HepG2 (cell line): ENCODE results near the gene TBC1D32. TPM values are rescaled to one million over a fixed set of nuclear protein-coding genes. Genes with fewer than 3 reads are reported as not detected.
A peak's percentile ranks its signal among the peaks of the same experiment; 100 is the strongest.

Experiments
- ATF2 ChIP-seq: sonication (generic); formaldehyde crosslinking; IDR thresholded peaks from 2 replicates; pipeline ENCODE4 v1.4.0; 2020; ENCODE audit warnings: missing genetic modification reagents
- CSRNP1 ChIP-seq: sonication (generic); formaldehyde crosslinking; IDR thresholded peaks from 2 replicates; pipeline ENCODE4 v1.8.1; 2023; ENCODE audit warnings: mild to moderate bottlenecking, missing genetic modification reagents
- DZIP1 ChIP-seq: sonication (generic); formaldehyde crosslinking; IDR thresholded peaks from 2 replicates; pipeline ENCODE4 v1.5.0; 2020; ENCODE audit warnings: mild to moderate bottlenecking, missing genetic modification reagents
- HDAC6 ChIP-seq: fragments of 200-600 bp; sonication (generic); IDR thresholded peaks from 2 replicates; pipeline ENCODE4 v1.7.0; 2017; ENCODE audit warnings: mild to moderate bottlenecking, antibody characterized with exemption, low read length, low read depth
- KLF11 ChIP-seq: IDR thresholded peaks from 2 replicates; pipeline ENCODE4 v1.6.1; 2016; ENCODE audit warnings: missing compliant biosample characterization
- MLLT10 ChIP-seq: sonication (generic); formaldehyde crosslinking; IDR thresholded peaks from 2 replicates; pipeline ENCODE4 v1.4.0; 2020; ENCODE audit warnings: missing genetic modification reagents
- RNF2 ChIP-seq: fragments of 450-650 bp; conservative IDR thresholded peaks from 2 replicates; pipeline ENCODE4 v1.6.1; 2016; ENCODE audit warnings: low read depth
- THYN1 ChIP-seq: sonication (generic); formaldehyde crosslinking; IDR thresholded peaks from 2 replicates; pipeline ENCODE4 v1.8.1; 2023; ENCODE audit warnings: low read depth, mild to moderate bottlenecking, moderate library complexity, missing genetic modification reagents, borderline replicate concordance
- ZNF20 ChIP-seq: sonication (generic); formaldehyde crosslinking; IDR thresholded peaks from 2 replicates; pipeline ENCODE4 v1.4.0; 2020; ENCODE audit warnings: mild to moderate bottlenecking, moderate library complexity, missing genetic modification reagents
- ZNF333 ChIP-seq: sonication (generic); formaldehyde crosslinking; IDR thresholded peaks from 2 replicates; pipeline ENCODE4 v1.4.0; 2020; ENCODE audit warnings: mild to moderate bottlenecking, missing genetic modification reagents, borderline replicate concordance
- ZNF382 ChIP-seq: sonication (generic); formaldehyde crosslinking; IDR thresholded peaks from 2 replicates; pipeline ENCODE4 v1.5.0; 2020; ENCODE audit warnings: missing genetic modification reagents, mild to moderate bottlenecking, borderline replicate concordance
- ZNF598 ChIP-seq: sonication (generic); formaldehyde crosslinking; IDR thresholded peaks from 2 replicates; pipeline ENCODE4 v1.5.1; 2020; ENCODE audit warnings: mild to moderate bottlenecking, missing genetic modification reagents, borderline replicate concordance
- ZNF850 ChIP-seq: sonication (generic); formaldehyde crosslinking; conservative IDR thresholded peaks from 2 replicates; pipeline ENCODE4 v1.9.0; 2021; ENCODE audit warnings: mild to moderate bottlenecking, missing genetic modification reagents
- polyA plus RNA-seq, 8 experiments: library from polyadenylated mRNA; depleted of rRNA in 3 of 8; stranded (reverse) in 7 of 8; unstranded in 1 of 8; fragments of >200 nt; fragmentation: Illumina TruSeq in 4 of 8; extraction: Trizol in 4 of 8; gene quantifications; 2 replicates each; pipeline versions ENCODE4 v1.2.1 to v1.2.3, GENCODE V29; 2011 to 2016; ENCODE audit warnings: low read depth in 4 of 8, missing spikeins in 1 of 8, mixed read lengths in 1 of 8; ENCODE audit not compliant: insufficient read depth in 1 of 8
- total RNA-seq, 5 experiments: library from RNA; depleted of rRNA; stranded (reverse); fragments of >200 nt; fragmentation: Illumina TruSeq; extraction: Trizol; gene quantifications; 2 replicates each; pipeline ENCODE4 v1.2.3, GENCODE V29; 2016; ENCODE audit warnings: low read depth in 1 of 5
- TF ChIP-seq, protein P1 (sequence below): sonication (generic); formaldehyde crosslinking; IDR thresholded peaks from 2 replicates; pipeline ENCODE4 v1.4.0; 2020; ENCODE audit warnings: missing genetic modification reagents, borderline replicate concordance
- TF ChIP-seq, protein P2 (sequence below): sonication (generic); formaldehyde crosslinking; IDR thresholded peaks from 2 replicates; pipeline ENCODE4 v1.5.1; 2020; ENCODE audit warnings: mild to moderate bottlenecking, moderate library complexity, missing genetic modification reagents

The TBC1D32 gene
- total and polyA plus RNA-seq, 2 of the 13 experiments (the other 11 are each of a cell fraction or from before 2014, with no cell fraction given), result 2.0 to 4.8 TPM

- TF ChIP-seq DZIP1, result peak; percentile 74; the same call in 1 of the 2 replicates
- peak; percentile 90 for TF ChIP-seq ZNF598
- no peak for TF ChIP-seq HDAC6
- no peak for TF ChIP-seq ZNF382 (CRISPR knock-in tag)
- TF ChIP-seq MLLT10 (CRISPR knock-in tag), result no peak
- TF ChIP-seq ZNF20 (CRISPR knock-in tag), result no peak
- TF ChIP-seq, protein P1, sequence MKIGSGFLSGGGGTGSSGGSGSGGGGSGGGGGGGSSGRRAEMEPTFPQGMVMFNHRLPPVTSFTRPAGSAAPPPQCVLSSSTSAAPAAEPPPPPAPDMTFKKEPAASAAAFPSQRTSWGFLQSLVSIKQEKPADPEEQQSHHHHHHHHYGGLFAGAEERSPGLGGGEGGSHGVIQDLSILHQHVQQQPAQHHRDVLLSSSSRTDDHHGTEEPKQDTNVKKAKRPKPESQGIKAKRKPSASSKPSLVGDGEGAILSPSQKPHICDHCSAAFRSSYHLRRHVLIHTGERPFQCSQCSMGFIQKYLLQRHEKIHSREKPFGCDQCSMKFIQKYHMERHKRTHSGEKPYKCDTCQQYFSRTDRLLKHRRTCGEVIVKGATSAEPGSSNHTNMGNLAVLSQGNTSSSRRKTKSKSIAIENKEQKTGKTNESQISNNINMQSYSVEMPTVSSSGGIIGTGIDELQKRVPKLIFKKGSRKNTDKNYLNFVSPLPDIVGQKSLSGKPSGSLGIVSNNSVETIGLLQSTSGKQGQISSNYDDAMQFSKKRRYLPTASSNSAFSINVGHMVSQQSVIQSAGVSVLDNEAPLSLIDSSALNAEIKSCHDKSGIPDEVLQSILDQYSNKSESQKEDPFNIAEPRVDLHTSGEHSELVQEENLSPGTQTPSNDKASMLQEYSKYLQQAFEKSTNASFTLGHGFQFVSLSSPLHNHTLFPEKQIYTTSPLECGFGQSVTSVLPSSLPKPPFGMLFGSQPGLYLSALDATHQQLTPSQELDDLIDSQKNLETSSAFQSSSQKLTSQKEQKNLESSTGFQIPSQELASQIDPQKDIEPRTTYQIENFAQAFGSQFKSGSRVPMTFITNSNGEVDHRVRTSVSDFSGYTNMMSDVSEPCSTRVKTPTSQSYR (CRISPR knock-in tag), result peak; percentile 72; the same call in 1 of the 2 replicates
- peak; percentile 36; the same call in 1 of the 2 replicates for TF ChIP-seq KLF11 (CRISPR knock-in tag)
- TF ChIP-seq, protein P2, sequence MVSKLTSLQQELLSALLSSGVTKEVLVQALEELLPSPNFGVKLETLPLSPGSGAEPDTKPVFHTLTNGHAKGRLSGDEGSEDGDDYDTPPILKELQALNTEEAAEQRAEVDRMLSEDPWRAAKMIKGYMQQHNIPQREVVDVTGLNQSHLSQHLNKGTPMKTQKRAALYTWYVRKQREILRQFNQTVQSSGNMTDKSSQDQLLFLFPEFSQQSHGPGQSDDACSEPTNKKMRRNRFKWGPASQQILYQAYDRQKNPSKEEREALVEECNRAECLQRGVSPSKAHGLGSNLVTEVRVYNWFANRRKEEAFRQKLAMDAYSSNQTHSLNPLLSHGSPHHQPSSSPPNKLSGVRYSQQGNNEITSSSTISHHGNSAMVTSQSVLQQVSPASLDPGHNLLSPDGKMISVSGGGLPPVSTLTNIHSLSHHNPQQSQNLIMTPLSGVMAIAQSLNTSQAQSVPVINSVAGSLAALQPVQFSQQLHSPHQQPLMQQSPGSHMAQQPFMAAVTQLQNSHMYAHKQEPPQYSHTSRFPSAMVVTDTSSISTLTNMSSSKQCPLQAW, result peak; percentile 95
- peak; percentile 93; the same call in 1 of the 2 replicates for TF ChIP-seq CSRNP1 (CRISPR knock-in tag)
- no peak for TF ChIP-seq THYN1
- no peak for TF ChIP-seq ZNF850 (CRISPR knock-in tag)
- peak; percentile 90 for TF ChIP-seq ATF2 (CRISPR knock-in tag)
- peak; percentile 93 for TF ChIP-seq RNF2
- TF ChIP-seq ZNF333 (CRISPR knock-in tag), result peak; percentile 81; the same call in 1 of the 2 replicates
These were observed at the start of gene TBC1D32 (continued) for GRCh38 chr6:121334299-121335086.
